AML-193 (cell line): ENCODE results near the gene RTN3.
"Not testable (repeated sequence)": the region's sequence is repeated elsewhere in the genome, so short reads cannot be mapped to it uniquely, and the experiment has no call there.

Experiments used
- DNase-seq, 2 experiments: peaks; one replicate each; lab custom pipeline; 2025; lab: John Stamatoyannopoulos, UW

RTN3 gene

DNA sequence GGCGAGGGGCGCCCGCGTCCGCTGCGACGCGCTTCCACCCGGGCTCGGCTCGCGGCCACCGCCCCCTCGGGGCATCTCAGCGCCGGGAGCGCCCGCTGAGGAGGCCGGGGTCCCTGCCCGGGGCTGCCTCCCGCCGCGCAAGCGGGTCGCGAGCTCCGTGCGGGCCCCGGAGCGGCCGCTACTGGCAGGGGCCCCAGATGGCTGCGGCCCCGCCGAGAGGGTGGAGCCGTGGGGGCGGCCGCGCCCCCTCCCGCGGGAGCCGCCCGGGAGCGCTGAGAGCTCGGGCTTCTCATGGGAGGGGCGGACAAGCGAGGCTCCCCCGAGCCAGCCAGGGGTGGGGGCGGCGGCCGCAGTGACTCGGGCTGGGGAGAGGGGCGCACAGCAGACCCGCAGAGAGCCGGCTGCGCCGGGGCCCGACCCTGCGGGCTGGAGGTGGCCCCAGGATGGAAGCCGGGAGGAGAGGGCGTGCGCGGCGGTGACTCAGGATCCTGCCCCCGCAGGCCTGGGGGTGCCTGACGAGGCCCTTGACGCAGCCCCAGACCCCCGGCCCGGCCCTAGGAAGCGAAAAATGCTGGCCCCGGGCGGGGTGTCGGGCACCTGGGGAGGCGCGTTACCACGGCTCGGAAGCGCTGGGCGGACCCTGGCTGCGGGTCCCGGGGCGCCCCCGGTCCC is 87.9 kb downstream of the RTN3 start:
- DNase-seq, result no peak

DNA sequence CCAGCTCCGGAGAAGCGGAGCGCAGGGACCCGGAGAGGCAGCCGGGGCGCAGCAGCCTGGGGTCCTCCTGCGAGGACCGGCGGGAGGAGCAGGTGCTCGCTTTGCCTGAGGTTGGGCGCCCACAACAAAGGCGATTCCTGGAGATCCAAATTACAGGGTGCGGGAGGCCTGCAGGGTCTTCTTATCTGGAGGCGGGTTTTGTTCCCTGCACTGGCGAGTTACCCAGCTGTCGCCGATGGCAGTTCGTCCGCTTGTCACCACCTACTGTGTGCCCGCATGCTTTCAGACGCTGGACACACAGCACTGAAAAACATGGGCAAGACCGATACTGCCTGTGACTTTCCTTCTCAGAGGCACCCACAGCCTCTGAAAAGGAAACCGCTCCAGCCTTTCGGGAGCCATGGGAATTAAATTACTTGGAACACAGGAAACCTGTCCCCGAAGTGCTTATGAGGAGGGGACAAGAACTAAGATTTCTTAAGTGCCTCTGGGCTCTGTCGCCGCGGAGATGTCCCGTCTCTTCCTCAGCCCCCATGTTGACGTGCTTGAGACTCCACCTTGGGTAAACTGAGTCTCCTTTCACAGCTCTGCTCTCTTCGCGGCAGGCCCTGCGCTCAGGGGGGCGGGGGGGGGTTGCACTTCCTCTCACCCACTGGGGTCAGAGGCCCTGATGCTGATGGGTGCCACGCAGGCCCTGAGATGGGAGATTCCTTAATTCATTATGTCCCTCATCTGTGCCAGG is 88.6 kb downstream of the RTN3 start:
- no peak for DNase-seq

DNA sequence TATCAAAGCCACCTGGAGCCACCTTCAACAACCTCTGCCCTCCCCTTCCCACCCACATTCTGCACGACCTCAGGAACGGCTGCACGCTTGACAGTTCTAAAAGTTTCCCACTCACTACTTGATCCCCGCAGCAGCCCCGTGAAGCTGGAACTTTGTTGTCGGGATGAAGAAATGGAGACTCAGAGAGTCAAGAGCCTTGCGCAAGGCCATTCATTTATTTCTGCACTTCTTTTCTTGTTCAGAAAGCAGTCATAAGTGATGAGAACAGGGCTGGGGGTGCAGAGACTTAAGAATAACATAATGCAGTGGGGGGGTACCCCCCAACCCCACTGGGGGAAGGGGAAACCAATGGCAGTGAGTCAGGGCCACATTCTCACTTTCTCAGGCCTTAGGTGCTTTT is 89.5 kb downstream of the RTN3 start:
- no peak for DNase-seq

DNA sequence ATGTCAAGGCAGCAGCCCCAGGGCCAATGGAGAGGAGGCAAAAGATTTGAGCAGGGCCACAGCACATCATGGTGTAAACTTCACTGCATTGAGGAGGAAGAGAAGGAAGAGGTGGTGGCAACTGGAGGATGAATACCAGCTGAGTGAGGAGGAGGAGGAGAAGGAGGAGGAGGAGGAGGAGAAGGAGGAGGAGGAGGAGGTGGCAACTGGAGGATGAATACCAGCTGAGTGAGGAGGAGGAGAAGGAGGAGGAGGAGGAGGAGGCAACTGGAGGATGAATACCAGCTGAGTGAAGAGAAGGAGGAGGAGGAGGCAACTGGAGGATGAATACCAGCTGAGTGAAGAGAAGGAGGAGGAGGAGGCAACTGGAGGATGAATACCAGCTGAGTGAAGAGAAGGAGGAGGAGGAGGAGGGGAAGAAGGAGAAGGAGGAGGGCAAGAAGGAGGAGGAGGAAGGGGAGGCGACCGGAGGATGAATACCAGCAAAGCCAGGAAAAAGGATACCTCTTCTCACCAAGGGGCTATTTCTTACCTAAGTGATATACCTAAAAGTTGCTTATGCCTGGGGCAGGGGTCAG is 90.5 kb downstream of the RTN3 start:
- not testable (repeated sequence) for DNase-seq

DNA sequence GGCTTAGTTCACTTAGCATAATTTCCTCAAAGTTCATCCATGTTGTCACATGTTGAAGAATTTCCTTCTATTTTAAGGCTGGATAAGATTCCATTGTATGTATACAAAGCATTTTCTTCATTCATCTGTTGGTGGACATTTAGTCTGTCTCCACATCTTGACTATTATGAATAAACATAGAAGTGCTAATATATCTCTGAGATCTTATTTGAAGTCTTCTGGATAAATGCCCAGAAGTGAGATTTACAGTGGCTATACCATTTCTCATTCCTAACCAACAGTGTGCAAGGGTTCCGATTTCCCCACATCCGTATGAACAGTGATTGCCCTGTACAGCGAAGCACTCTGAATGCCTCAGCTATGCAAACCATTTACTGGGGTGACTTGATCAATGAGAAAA is 93.9 kb downstream of the RTN3 start:
- no peak for DNase-seq

DNA sequence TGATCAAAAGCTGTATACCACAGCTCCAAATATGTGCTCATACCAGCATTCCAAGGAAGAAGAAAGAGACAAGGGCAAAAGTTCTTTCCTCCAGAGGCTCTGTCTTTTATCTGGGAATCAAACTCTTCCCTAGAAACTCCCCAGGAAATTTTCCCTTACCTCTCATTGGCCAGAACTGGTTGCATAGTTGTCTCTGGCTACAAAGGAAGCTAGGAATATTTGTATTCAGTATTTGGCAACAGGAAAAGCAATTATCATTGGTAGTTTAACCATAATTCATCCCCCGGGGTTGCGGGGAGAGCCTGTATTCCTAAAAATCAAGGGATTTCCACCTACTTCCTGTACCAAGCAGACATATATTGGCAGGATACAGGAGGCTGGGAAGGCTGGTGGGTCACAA is 97.7 kb downstream of the RTN3 start:
- no peak for DNase-seq

DNA sequence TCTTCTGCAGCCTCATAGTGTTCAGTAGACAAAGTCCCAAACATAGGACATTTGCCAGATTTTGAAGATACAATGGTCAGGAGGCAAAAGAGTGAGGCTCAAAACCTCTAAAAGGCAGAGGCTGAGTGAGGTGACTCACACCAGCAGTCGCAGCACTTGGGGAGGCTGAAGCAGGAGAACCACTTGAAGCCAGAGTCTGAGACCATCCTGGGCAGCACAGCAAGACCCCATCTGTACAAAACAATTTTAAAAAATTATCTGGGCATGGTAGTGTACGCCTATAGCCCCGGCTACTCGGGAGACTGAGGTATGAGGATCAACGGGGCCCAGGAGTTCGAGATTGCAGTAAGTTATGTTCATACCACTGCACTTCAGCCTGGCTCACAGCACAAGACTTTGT is 101.4 kb downstream of the RTN3 start:
- no peak for DNase-seq

DNA sequence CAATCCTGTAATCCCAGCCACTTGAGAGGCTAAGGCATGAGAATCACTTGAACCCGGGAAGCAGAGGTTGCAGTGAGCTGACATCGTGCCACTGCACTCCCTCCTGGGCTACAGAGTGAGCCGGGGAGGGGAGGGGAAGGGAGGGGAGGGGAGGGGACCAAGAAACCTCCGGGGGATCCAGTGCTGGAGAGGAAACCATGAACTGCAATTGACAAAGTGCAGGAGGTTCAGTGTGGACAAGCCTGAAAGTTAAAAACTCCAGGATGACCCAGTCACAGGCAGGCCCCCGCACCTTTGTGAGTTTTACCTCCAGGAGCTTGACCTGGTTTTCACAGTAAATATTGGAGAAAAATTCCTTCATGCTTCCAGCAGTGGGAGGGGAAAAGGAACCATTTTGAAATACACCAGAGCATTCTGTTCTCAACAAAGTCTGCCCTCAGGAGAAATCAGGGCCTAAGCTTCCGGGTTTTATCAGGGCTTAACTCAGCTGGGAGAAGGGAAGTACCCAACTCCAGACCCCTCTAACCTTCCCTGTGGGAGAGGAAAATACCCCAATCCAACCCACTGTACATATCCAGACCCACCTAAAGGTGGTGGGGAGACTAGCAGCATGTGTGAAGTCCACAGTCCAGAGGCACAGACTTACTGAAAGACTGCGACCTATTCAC is 102.8 kb downstream of the RTN3 start:
- no peak for DNase-seq

DNA sequence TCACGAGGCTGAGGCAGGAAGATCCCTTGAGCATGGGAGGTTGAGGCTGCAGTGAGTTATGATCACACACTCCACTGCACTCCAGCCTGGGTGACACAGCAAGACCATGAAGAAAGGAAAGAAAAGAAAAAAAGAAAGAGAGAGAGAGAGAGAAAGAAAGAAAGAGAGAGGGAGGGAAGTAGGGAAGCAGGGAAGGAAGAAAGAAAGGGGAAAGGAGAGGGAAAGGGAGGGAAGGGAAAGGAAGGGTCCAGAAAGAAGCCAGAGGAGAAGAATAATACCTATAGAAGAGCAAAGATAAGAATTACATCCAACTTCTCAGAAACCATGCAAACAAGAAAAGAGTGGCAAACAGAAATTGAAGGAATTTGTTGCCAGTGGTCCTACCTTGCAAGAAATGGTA is 104.5 kb downstream of the RTN3 start:
- DNase-seq, result no peak

DNA sequence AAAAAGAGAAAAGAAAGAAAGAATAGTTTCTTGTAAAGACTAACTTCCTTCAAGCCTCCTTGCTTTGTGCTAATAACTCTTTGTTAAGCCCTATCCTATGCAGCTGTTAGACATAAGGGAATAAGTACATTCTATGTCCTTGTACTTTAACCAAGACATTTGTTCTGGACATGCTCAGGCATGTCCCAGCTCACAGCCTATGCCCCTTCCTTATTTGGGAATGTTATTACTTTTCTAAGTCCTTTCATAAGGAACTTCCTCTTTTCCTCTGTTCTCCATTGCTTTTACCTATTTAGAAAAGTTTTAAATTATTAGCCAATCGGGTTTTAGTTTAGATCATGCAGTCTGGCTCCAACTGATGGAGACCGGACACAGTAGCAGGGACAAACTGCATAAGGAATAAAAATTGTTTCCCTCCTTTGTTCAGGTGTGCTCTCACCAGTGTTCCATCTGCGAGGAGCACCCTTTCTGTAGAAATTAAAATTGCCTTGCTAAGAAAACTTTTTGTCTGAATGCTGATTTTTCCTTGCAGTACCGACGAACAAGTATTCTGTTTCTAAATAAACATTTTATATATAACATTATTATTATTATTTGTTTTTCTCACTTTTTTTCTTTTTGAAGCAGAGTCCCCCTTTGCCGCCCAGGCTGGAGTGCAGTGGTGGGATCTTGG is 110.3 kb downstream of the RTN3 start:
- no peak for DNase-seq

DNA sequence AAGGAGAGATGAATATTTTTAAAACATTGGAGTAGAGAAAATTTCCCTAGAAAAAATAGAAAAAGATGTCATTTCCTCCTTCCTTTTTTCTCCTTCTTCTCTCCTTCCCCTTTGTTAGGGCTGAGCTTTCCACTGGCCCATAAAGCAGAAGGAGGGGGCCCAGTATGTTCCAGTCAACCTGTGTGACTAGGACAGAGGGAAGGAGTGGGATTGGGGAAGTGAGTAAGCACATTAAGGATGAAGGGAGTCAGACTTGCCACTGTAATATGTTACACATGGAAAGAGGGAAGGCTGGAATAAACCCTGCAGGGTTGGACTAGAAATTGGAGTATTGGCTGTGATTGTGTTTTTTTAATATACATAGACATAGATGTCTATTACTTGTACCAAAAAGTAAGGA is 111.9 kb downstream of the RTN3 start:
- DNase-seq, result no peak

DNA sequence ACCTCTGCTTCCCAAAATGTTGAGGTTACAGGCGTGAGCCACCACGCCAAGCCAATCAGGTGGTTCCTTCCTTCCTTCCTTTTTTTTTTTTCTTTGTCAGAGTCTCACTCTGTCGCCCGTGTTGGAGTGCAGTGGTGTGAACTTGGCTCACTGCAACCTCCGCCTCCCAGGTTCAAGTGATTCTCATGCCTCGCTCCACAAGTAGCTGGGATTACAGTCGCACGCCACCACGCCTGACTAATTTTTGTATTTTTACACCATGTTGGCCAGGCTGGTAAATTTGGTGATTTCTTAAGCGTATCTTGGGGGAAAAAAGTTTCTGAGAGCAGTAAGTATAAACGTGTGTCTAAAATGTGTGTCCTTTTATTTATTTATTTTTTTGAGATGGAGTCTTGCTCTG is 113.8 kb downstream of the RTN3 start:
- no peak for DNase-seq

DNA sequence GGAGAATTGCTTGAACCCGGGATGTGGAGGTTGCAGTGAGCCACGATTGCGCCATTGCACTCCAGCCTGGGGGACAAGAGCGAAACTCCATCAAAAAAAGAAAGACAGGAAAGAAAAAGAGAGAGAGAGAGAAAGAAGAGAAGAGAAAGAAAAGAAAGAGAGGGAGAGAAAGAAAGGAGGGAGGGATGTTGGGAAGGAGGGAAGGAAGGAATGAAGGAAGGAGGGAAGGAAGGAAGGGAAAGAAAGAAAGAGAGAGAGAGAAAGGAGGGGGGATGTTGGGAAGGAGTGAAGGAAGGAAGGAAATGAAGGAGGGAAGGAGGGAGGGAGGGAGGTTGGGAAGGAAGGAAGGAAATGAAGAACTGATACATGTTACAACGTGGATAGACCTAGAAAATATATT is 119.6 kb downstream of the RTN3 start:
- DNase-seq, result no peak

DNA sequence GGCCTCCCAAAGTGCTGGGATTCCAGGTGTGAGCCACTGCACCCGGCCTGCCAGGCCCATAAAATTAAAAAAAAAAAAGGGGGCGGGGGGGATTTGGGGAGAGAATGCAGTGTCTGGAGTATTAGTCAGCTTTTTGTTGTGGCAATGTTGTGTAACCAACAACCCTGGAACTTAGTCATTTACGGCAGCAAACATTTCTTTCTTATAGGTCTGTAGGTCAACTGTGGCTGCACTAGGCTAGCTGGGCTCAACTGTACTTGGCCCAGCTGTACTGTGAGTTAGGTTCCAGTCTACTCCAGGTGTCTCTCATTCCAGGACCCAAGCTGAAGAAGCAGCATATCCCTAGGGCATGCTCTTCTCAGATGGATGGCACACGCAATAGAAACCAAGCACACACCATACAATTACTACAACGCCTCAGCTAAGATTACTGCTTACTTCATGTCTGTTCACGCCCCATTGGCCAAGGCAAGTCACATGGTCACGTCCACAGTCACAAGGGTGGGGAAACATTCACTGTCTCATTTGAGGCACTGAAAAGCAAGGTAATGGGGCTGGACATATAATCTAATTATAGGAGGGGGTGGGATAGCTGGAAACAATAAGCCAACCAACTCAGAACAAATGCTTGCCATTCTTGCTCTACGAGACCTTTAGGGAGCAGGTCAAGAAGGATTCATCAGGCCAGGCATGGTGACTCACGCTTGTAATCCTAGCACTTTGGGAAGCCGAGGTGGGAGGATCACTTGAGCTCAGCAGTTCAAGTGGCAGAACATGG is 121.5 kb downstream of the RTN3 start:
- no peak for DNase-seq

DNA sequence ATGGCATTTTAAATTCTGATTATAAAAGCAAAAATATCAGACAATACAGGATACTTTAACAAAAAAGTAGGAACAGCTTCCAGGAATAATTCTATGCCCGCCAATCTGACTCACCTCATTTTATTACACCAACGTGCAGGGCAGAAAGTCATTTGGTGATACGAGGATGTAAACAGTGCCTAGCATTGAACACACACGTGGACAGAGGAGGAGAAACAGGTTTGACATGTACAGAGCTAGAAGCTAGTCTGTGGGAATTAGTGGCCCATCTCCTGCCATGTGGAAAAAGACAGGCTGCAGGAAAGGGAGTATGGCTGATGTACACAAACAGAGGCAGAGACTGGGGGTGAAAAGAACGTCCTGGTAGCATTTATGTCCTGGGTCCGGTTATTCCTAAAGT is 123.0 kb downstream of the RTN3 start:
- DNase-seq, result no peak

DNA sequence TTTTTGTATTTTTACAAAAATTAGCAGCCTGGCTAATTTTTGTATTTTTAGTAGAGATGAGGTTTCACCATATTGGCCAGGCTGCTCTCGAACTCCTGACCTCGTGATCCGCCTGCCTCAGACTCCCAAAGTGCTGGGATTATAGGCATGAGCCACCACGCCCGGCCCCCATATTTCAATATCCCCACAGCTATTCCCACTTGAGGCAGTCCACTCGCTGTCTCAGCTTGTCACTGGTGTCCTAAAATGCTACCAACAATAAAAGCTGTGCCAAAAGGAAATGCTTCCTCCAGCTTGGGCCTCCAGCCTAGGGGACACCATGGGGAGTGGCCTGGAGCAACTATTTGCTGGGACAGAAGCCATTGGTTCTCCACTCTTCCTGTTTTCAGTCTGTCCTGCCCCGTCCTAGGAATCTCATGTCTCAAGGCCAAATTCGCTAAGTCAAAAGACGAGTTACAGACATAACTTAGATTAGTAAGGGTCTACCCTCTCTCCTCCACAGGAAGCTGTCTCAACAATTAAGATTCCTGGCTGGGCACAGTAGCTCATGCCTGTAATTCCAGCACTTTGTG is 124.6 kb downstream of the RTN3 start:
- DNase-seq, result no peak
